ENCODE data around the gene GOLGA6D.
"Not testable (repeated sequence)": the region's sequence is repeated elsewhere in the genome, so short reads cannot be mapped to it uniquely, and the experiment has no call there.

- TF ChIP-seq EZH2 (IDR thresholded peaks at IDR 0.05; ENCODE audit: borderline replicate concordance); CTCF (IDR thresholded peaks at IDR 0.05; ENCODE audit: poor library complexity); EZH2phosphoT487 (IDR thresholded peaks at IDR 0.05; ENCODE audit: low read depth, severe bottlenecking, unreplicated experiment): not testable (repeated sequence)
Observed at GRCh38 chr15:75284152-75284551, 1.5 kb downstream of the GOLGA6D start.
